ENCODE measurements around the gene LASP1NB.
"Not testable (repeated sequence)": the region's sequence is repeated elsewhere in the genome, so short reads cannot be mapped to it uniquely, and the experiment has no call there.

LASP1NB gene

DNA sequence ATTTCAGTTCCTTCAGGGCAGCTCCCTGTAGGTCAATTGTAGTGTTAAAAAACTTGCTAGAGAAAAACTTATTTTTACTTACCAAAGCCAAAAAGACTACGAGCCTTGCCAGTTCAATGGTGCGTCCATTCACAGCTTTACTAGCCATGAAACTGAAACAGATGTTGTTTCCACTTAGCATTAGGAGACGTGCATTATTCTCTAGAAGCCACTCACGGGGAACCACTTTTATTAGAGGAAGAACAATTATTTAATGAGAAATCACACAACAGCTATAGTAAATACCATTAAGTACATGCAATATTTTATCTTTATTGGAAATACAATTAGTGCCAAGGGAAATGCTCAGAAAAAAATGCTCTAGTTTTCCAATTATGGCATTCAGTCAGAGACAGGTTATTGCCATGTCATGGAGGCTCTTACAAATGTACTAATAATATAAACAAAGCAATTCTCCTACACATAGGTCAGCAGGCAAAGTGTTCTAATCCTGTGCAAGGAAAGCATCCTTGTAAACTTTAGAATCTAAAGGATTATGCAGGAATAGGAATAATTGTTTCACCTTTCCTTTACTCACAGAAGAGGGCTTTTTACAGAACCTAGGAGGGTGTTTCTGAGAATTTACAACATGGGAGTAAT, 17.4 kb downstream of the LASP1NB start:
- H3K4me1 Mint-ChIP-seq: peaks cover 8% of the 10 kb centered on the region
- intact Hi-C loops (cut with micrococcal nuclease): no loop called here
- no peak overlapping the region for H3K27ac Mint-ChIP-seq
- no peak for DNase-seq
- H3K36me3 Mint-ChIP-seq (ENCODE audit: low read depth): no peaks in the 10 kb centered on the region
- H3K4me3 Mint-ChIP-seq: no peak overlapping the region
- no peaks in the 10 kb centered on the region for H3K9me3 Mint-ChIP-seq
- peaks cover 3% of the 10 kb centered on the region for H3K27me3 Mint-ChIP-seq

DNA sequence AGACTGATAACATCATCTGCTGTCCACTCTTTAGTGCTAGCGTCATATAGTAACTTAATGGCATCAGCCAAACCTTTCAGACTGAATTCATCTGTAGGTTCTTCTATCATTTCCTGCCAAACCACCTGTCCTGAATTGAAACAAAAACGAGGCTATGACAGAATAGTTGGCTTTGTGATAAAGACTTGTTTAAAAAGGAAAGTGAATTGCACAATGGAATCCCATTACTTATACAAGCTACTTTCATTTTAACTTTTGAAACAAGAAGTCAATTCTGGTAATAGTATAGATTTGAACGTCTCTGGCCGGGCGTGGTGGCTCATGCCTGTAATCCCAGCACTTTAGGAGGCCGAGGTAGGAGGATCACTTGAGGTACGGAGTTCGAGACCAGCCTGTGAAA, 18.2 kb downstream of the LASP1NB start:
- no peak overlapping the region for H3K4me3 Mint-ChIP-seq
- intact Hi-C loops (cut with micrococcal nuclease): no loop called here
- H3K9me3 Mint-ChIP-seq: no peaks in the 10 kb centered on the region
- no peak overlapping the region for H3K27ac Mint-ChIP-seq
- peaks cover 1% of the 10 kb centered on the region for H3K27me3 Mint-ChIP-seq
- H3K4me1 Mint-ChIP-seq: peaks cover 8% of the 10 kb centered on the region
- DNase-seq: peak; percentile 68
- no peaks in the 10 kb centered on the region for H3K36me3 Mint-ChIP-seq (ENCODE audit: low read depth)

- H3K36me3 Mint-ChIP-seq (ENCODE audit: low read depth): no peaks in the 10 kb centered on the region
- H3K27ac Mint-ChIP-seq: no peak overlapping the region
- H3K4me1 Mint-ChIP-seq: peaks cover 8% of the 10 kb centered on the region
- H3K4me3 Mint-ChIP-seq: no peak overlapping the region
- intact Hi-C loops (cut with micrococcal nuclease): no loop called here
- H3K9me3 Mint-ChIP-seq: no peaks in the 10 kb centered on the region
- H3K27me3 Mint-ChIP-seq: peaks cover 6% of the 10 kb centered on the region
- DNase-seq: peak; percentile 71
Measured at GRCh38 chr17:38947189-38947588, 21.8 kb downstream of the LASP1NB start.

GRCh38 chr17:38953800-38954199, 28.4 kb downstream of the LASP1NB start:
- H3K27me3 Mint-ChIP-seq; H3K9me3 Mint-ChIP-seq; H3K36me3 Mint-ChIP-seq (ENCODE audit: low read depth); intact Hi-C loops (cut with micrococcal nuclease); H3K27ac Mint-ChIP-seq; H3K4me3 Mint-ChIP-seq; H3K4me1 Mint-ChIP-seq: not testable (repeated sequence)
- DNase-seq: peak; percentile 27

DNA sequence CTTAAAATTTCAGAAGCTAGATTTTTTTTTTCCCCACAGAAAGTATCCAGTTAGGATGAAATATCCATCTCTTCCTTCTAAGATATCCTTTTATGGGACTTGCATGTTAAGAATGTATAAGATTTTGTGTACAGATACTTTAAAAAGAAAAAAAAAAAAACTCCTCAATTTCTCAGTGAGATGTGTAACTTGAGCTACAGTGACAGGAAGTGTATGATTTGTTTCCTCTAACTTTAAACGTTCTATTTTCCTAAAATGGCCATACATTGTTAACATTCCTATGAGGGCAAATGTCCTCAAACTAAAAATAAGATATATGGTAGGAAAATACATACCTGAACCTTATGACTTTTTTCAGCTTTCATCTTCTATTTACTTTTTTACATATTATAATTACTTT, 32.9 kb downstream of the LASP1NB start:
- DNase-seq: no peak
- intact Hi-C loops (cut with micrococcal nuclease): no loop called here
- Mint-ChIP-seq H3K9me3 (no peaks in the 10 kb centered on the region), H3K27me3 (no peaks in the 10 kb centered on the region), H3K4me3 (no peak overlapping the region), H3K36me3 (ENCODE audit: low read depth) (no peaks in the 10 kb centered on the region), H3K27ac (no peak overlapping the region), H3K4me1 (peaks cover 10% of the 10 kb centered on the region)

GRCh38 chr17:38958756-38959155, 33.3 kb downstream of the LASP1NB start:
- no peak overlapping the region for H3K4me3 Mint-ChIP-seq
- DNase-seq: peak; percentile 31
- H3K27ac Mint-ChIP-seq: no peak overlapping the region
- intact Hi-C loops (cut with micrococcal nuclease): no loop called here
- no peaks in the 10 kb centered on the region for H3K36me3 Mint-ChIP-seq (ENCODE audit: low read depth)
- H3K27me3 Mint-ChIP-seq: no peaks in the 10 kb centered on the region
- H3K9me3 Mint-ChIP-seq: no peaks in the 10 kb centered on the region
- peaks cover 10% of the 10 kb centered on the region for H3K4me1 Mint-ChIP-seq

GRCh38 chr17:38959508-38959907, 34.1 kb downstream of the LASP1NB start:
- no peak overlapping the region for H3K4me3 Mint-ChIP-seq
- H3K36me3 Mint-ChIP-seq (ENCODE audit: low read depth): no peaks in the 10 kb centered on the region
- no peaks in the 10 kb centered on the region for H3K27me3 Mint-ChIP-seq
- intact Hi-C loops (cut with micrococcal nuclease): no loop called here
- H3K27ac Mint-ChIP-seq: no peak overlapping the region
- no peaks in the 10 kb centered on the region for H3K9me3 Mint-ChIP-seq
- no peak for DNase-seq
- H3K4me1 Mint-ChIP-seq: peaks cover 10% of the 10 kb centered on the region

DNA sequence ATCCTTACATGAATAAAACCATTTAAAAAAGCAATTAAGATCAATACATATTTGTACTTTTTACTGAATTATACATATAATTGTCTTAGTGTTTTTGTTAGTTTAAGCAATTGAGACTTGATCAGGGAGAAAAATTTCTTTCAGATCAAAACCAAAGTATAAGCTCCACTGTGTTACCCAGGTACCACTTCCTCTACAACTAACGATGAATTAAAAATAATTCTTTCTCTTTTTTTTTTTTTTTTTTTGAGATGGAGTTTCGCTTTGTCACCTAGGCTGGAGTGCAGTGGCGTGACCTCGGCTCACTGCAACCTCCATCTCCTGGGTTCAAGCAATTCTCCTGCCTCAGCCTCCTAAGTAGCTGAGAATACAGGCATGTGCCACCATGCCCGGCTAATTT, 35.0 kb downstream of the LASP1NB start:
- H3K4me1 Mint-ChIP-seq: peaks cover 10% of the 10 kb centered on the region
- H3K27me3 Mint-ChIP-seq: no peaks in the 10 kb centered on the region
- no peaks in the 10 kb centered on the region for H3K9me3 Mint-ChIP-seq
- no peak overlapping the region for H3K4me3 Mint-ChIP-seq
- intact Hi-C loops (cut with micrococcal nuclease): no loop called here
- no peaks in the 10 kb centered on the region for H3K36me3 Mint-ChIP-seq (ENCODE audit: low read depth)
- no peak for DNase-seq
- H3K27ac Mint-ChIP-seq: no peak overlapping the region

- Mint-ChIP-seq H3K4me3 (no peak overlapping the region), H3K36me3 (ENCODE audit: low read depth) (no peaks in the 10 kb centered on the region), H3K9me3 (no peaks in the 10 kb centered on the region), H3K27me3 (no peaks in the 10 kb centered on the region), H3K4me1 (peaks cover 10% of the 10 kb centered on the region), H3K27ac (no peak overlapping the region)
- intact Hi-C loops (cut with micrococcal nuclease): no loop called here
- DNase-seq: no peak
Measured at GRCh38 chr17:38961413-38961812, 36.0 kb downstream of the LASP1NB start.

GRCh38 chr17:38967290-38967738, 41.9 kb downstream of the LASP1NB start, which contains the start of gene FBXO47:
TSS of gene FBXO47 (minus strand) at chr17:38967403. CDS start at chr17:38963025, 4,378 bp downstream.
- H3K36me3 Mint-ChIP-seq (ENCODE audit: low read depth): no peaks in the 10 kb centered on the region
- H3K27me3 Mint-ChIP-seq: peaks cover 8% of the 10 kb centered on the region
- peaks cover 5% of the 10 kb centered on the region for H3K4me1 Mint-ChIP-seq
- peak within 1 kb of the TSS; percentile 79 for H3K4me3 Mint-ChIP-seq
- peak; percentile 92 for DNase-seq
- H3K27ac Mint-ChIP-seq: peak within 1 kb of the TSS; percentile 76
- H3K9me3 Mint-ChIP-seq: no peaks in the 10 kb centered on the region
- intact Hi-C loops (cut with micrococcal nuclease): no loop called here

DNA sequence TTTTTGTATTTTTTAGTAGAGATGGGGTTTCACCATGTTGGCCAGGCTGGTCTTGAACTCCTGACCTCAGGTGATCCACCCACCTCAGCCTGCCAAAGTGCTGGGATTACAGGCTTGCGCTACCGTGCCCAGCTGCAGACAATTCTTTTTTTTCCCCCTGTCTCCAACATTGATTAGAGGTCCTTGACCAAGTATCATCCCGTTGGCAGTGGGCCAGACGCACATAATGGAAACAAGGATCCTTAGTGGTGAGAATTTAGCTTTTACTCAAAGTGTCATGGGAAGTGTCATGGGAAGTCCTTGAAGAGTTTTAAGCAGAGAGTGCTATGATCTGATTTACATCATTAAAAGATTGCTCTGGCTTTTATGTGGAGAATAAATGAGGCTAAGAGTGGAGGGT, 43.9 kb downstream of the LASP1NB start:
- H3K4me3 Mint-ChIP-seq: no peak overlapping the region
- H3K36me3 Mint-ChIP-seq (ENCODE audit: low read depth): no peaks in the 10 kb centered on the region
- peaks cover 5% of the 10 kb centered on the region for H3K4me1 Mint-ChIP-seq
- intact Hi-C loops (cut with micrococcal nuclease): no loop called here
- H3K27ac Mint-ChIP-seq: no peak overlapping the region
- DNase-seq: no peak
- no peaks in the 10 kb centered on the region for H3K9me3 Mint-ChIP-seq
- H3K27me3 Mint-ChIP-seq: peaks cover 12% of the 10 kb centered on the region

GRCh38 chr17:38970128-38970527, 44.7 kb downstream of the LASP1NB start:
- no peaks in the 10 kb centered on the region for H3K36me3 Mint-ChIP-seq (ENCODE audit: low read depth)

GRCh38 chr17:38970804-38971203, 45.4 kb downstream of the LASP1NB start:
- no peak overlapping the region for H3K27ac Mint-ChIP-seq
- peaks cover 12% of the 10 kb centered on the region for H3K27me3 Mint-ChIP-seq
- H3K36me3 Mint-ChIP-seq (ENCODE audit: low read depth): no peaks in the 10 kb centered on the region
- no peaks in the 10 kb centered on the region for H3K9me3 Mint-ChIP-seq
- DNase-seq: no peak
- intact Hi-C loops (cut with micrococcal nuclease): no loop called here
- H3K4me1 Mint-ChIP-seq: peaks cover 5% of the 10 kb centered on the region
- H3K4me3 Mint-ChIP-seq: no peak overlapping the region

More at GRCh38 chr17:38970128-38970527, 44.7 kb downstream of the LASP1NB start:
- intact Hi-C loops (cut with micrococcal nuclease): no loop called here
- Mint-ChIP-seq H3K4me1 (peaks cover 5% of the 10 kb centered on the region), H3K27me3 (peaks cover 12% of the 10 kb centered on the region), H3K4me3 (no peak overlapping the region), H3K27ac (no peak overlapping the region), H3K9me3 (no peaks in the 10 kb centered on the region)
- no peak for DNase-seq

DNA sequence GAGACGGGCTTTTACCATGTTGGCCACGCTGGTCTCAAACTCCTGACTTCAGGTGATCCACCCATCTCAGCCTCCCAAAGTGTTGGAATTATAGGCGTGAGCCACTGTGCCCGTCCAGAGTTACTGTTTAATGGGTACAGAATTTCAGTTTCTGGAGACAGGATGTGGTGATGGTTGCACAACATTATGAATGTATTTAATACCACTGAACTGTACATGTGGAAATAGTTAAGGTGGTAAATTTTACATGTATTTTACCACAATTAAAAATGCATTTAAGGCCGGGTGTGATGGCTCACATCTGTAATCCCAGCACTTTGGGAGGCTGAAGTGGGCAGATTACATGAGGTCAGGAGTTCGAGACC, 50.8 kb downstream of the LASP1NB start:
- intact Hi-C loops (cut with micrococcal nuclease); H3K9me3 Mint-ChIP-seq; H3K4me3 Mint-ChIP-seq; H3K36me3 Mint-ChIP-seq (ENCODE audit: low read depth); H3K4me1 Mint-ChIP-seq; H3K27ac Mint-ChIP-seq: not testable (repeated sequence)
- DNase-seq: peak; percentile 60
- peaks cover 11% of the 10 kb centered on the region for H3K27me3 Mint-ChIP-seq

- no peak overlapping the region for H3K4me3 Mint-ChIP-seq
- intact Hi-C loops (cut with micrococcal nuclease): no loop called here
Measured at GRCh38 chr17:38978180-38978579, 52.8 kb downstream of the LASP1NB start.

More at GRCh38 chr17:38978180-38978579, 52.8 kb downstream of the LASP1NB start:
- Mint-ChIP-seq H3K36me3 (ENCODE audit: low read depth) (no peaks in the 10 kb centered on the region), H3K4me1 (peaks cover 4% of the 10 kb centered on the region), H3K9me3 (no peaks in the 10 kb centered on the region), H3K27ac (no peak overlapping the region), H3K27me3 (peaks cover 8% of the 10 kb centered on the region)
- DNase-seq: no peak
